ENCODE measurements around the gene DGKZ.
"Not testable (repeated sequence)": the region's sequence is repeated elsewhere in the genome, so short reads cannot be mapped to it uniquely, and the experiment has no call there.

The DGKZ gene

GRCh38 chr11:46377290-46377689, 30.0 kb downstream of the DGKZ start:
- Histone ChIP-seq H3K4me3 (ENCODE audit: extremely low read depth, insufficient read depth, low read length, poor library complexity, severe bottlenecking) (no peak overlapping the region), H3K27ac (ENCODE audit: low read depth, low read length, severe bottlenecking) (no peak overlapping the region), H3K9me3 (ENCODE audit: control insufficient read depth, low read length) (no peaks in the 10 kb centered on the region), H3K4me1 (ENCODE audit: control insufficient read depth, insufficient read depth, low read length, poor library complexity, severe bottlenecking) (no peaks in the 10 kb centered on the region), H3K36me3 (ENCODE audit: control insufficient read depth, insufficient read depth, low read length) (peaks cover 55% of the 10 kb centered on the region)
- WGBS, 2 experiments (ENCODE audit: insufficient coverage in 2 of 2), result 92 to 97% methylated on average over 10 to 11 of the region's 11 CpGs

DNA sequence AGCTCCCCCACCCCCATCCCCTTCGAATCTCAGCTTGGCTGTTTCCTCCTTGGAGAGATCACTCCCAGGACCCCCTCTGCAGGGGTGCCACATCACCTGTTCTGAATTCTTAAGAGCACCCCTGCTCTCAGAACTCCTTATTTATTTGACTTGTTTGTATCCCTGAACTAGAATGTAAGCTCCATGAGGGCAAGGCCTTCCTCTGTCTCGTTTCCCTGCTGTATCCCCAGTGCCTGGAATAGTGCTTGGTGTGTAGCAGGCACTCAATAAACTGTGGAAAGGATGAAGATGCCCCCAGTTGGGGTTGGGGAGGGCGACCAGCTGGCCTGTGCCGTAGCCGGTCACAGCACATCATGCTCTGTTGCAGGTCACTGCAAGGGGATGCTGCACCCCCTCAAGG, 30.6 kb downstream of the DGKZ start:
- no peak overlapping the region for H3K27ac ChIP-seq (ENCODE audit: low read depth, low read length, severe bottlenecking)
- WGBS, 2 experiments (ENCODE audit: insufficient coverage in 2 of 2), result 97 to 100% methylated on average over 2 to 5 of the region's 5 CpGs
- peaks cover 53% of the 10 kb centered on the region for H3K36me3 ChIP-seq (ENCODE audit: control insufficient read depth, insufficient read depth, low read length)
- no peaks in the 10 kb centered on the region for H3K9me3 ChIP-seq (ENCODE audit: control insufficient read depth, low read length)
- peaks cover 1% of the 10 kb centered on the region for H3K4me1 ChIP-seq (ENCODE audit: control insufficient read depth, insufficient read depth, low read length, poor library complexity, severe bottlenecking)
- no peak overlapping the region for H3K4me3 ChIP-seq (ENCODE audit: extremely low read depth, insufficient read depth, low read length, poor library complexity, severe bottlenecking)

DNA sequence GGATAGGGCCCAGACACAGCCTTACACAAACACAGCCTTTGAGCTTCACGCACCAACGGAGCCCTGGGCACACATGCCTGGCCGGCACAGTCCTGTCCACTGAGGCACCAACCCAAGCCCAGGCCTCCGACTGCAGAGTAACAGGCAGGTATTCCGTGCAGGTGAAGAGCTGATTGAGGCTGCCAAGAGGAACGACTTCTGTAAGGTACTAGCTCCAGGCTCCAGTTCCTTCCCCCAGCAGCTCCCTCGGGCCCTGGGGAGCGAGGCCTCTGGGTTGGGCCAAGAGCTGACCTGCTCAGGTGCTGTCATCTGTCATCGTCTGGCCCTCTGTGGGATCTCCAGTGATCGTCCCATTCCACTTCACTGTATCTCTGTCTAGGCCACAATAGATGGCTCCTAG, 31.0 kb downstream of the DGKZ start:
- Histone ChIP-seq H3K4me3 (ENCODE audit: extremely low read depth, insufficient read depth, low read length, poor library complexity, severe bottlenecking) (no peak overlapping the region), H3K27ac (ENCODE audit: low read depth, low read length, severe bottlenecking) (no peak overlapping the region), H3K9me3 (ENCODE audit: control insufficient read depth, low read length) (no peaks in the 10 kb centered on the region), H3K4me1 (ENCODE audit: control insufficient read depth, insufficient read depth, low read length, poor library complexity, severe bottlenecking) (peaks cover 5% of the 10 kb centered on the region), H3K36me3 (ENCODE audit: control insufficient read depth, insufficient read depth, low read length) (peaks cover 54% of the 10 kb centered on the region)
- WGBS, 2 experiments (ENCODE audit: insufficient coverage in 2 of 2), result 96 to 97% methylated on average over 8 to 10 of the region's 10 CpGs

GRCh38 chr11:46378811-46379481, 31.7 kb downstream of the DGKZ start:
- no peaks in the 10 kb centered on the region for H3K9me3 ChIP-seq (ENCODE audit: control insufficient read depth, low read length)
- 86 to 87% methylated on average over 13 to 16 of the region's 20 CpGs for WGBS, 2 experiments (ENCODE audit: insufficient coverage in 2 of 2)
- H3K36me3 ChIP-seq (ENCODE audit: control insufficient read depth, insufficient read depth, low read length), result peaks cover 57% of the 10 kb centered on the region
- no peak overlapping the region for H3K4me3 ChIP-seq (ENCODE audit: extremely low read depth, insufficient read depth, low read length, poor library complexity, severe bottlenecking)
- H3K4me1 ChIP-seq (ENCODE audit: control insufficient read depth, insufficient read depth, low read length, poor library complexity, severe bottlenecking), result peaks cover 5% of the 10 kb centered on the region
- peak overlapping the region; percentile 98 for H3K27ac ChIP-seq (ENCODE audit: low read depth, low read length, severe bottlenecking)

GRCh38 chr11:46379482-46380293, 32.4 kb downstream of the DGKZ start:
- H3K4me1 ChIP-seq (ENCODE audit: control insufficient read depth, insufficient read depth, low read length, poor library complexity, severe bottlenecking); H3K9me3 ChIP-seq (ENCODE audit: control insufficient read depth, low read length): not testable (repeated sequence)
- 13 to 19% methylated on average over 22 to 23 of the region's 36 CpGs for WGBS, 2 experiments (ENCODE audit: insufficient coverage in 2 of 2)
- peaks cover 57% of the 10 kb centered on the region for H3K36me3 ChIP-seq (ENCODE audit: control insufficient read depth, insufficient read depth, low read length)
- peak overlapping the region; percentile 64 for H3K4me3 ChIP-seq (ENCODE audit: extremely low read depth, insufficient read depth, low read length, poor library complexity, severe bottlenecking)
- H3K27ac ChIP-seq (ENCODE audit: low read depth, low read length, severe bottlenecking), result peak overlapping the region; percentile 98

- H3K9me3 ChIP-seq (ENCODE audit: control insufficient read depth, low read length), result no peaks in the 10 kb centered on the region
- 1% methylated on average over 16 to 29 of the region's 45 CpGs for WGBS, 2 experiments (ENCODE audit: insufficient coverage in 2 of 2)
- H3K4me1 ChIP-seq (ENCODE audit: control insufficient read depth, insufficient read depth, low read length, poor library complexity, severe bottlenecking), result peaks cover 5% of the 10 kb centered on the region
- peaks cover 52% of the 10 kb centered on the region for H3K36me3 ChIP-seq (ENCODE audit: control insufficient read depth, insufficient read depth, low read length)
- peak overlapping the region; percentile 98 for H3K27ac ChIP-seq (ENCODE audit: low read depth, low read length, severe bottlenecking)
- peak overlapping the region; percentile 64 for H3K4me3 ChIP-seq (ENCODE audit: extremely low read depth, insufficient read depth, low read length, poor library complexity, severe bottlenecking)
Observed at GRCh38 chr11:46380340-46381047, 33.2 kb downstream of the DGKZ start.

- Histone ChIP-seq H3K36me3 (ENCODE audit: control insufficient read depth, insufficient read depth, low read length) (peaks cover 45% of the 10 kb centered on the region), H3K9me3 (ENCODE audit: control insufficient read depth, low read length) (no peaks in the 10 kb centered on the region), H3K4me3 (ENCODE audit: extremely low read depth, insufficient read depth, low read length, poor library complexity, severe bottlenecking) (peak within 1 kb of the TSS; percentile 80), H3K27ac (ENCODE audit: low read depth, low read length, severe bottlenecking) (peak within 1 kb of the TSS; percentile 98), H3K4me1 (ENCODE audit: control insufficient read depth, insufficient read depth, low read length, poor library complexity, severe bottlenecking) (peaks cover 5% of the 10 kb centered on the region)
- WGBS, 2 experiments (ENCODE audit: insufficient coverage in 2 of 2), result 0% methylated on average over 36 to 40 of the region's 96 CpGs
Observed at GRCh38 chr11:46381048-46381818, 34.0 kb downstream of the DGKZ start, which contains the start of gene MDK. MDK (plus strand) TSS chr11:46381669; CDS start chr11:46382058, 389 bp downstream.

DNA sequence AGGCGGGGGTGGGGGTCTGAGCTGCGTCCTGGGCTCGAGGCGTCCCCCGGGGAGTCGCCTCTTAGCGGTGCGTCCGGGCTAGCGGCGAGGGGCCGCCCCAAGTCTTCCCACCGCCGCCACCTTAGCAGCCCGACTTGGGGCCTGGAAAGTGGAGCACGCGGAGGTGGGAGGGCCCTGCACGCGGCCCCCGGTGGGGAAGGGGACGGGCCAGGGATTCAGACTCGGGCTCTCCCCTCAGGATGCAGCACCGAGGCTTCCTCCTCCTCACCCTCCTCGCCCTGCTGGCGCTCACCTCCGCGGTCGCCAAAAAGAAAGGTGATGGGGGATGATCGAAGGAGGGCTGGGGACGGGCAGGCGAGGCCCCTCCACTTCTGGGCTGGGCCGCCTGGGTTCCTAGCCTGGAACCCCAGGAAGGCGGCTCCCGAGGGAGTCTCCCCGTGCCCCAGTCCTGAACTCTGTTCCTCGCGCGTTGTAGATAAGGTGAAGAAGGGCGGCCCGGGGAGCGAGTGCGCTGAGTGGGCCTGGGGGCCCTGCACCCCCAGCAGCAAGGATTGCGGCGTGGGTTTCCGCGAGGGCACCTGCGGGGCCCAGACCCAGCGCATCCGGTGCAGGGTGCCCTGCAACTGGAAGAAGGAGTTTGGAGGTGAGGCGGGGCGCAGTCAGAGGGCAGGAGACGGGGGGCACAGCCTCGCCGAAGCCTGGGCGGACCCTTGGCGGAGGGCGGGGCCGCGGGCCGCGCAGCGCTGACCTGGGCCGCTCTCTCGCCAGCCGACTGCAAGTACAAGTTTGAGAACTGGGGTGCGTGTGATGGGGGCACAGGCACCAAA, 34.8 kb downstream of the DGKZ start:
- no peaks in the 10 kb centered on the region for H3K9me3 ChIP-seq (ENCODE audit: control insufficient read depth, low read length)
- peak overlapping the region; percentile 80 for H3K4me3 ChIP-seq (ENCODE audit: extremely low read depth, insufficient read depth, low read length, poor library complexity, severe bottlenecking)
- peaks cover 5% of the 10 kb centered on the region for H3K4me1 ChIP-seq (ENCODE audit: control insufficient read depth, insufficient read depth, low read length, poor library complexity, severe bottlenecking)
- WGBS, 2 experiments (ENCODE audit: insufficient coverage in 2 of 2), result 1% methylated on average over 38 to 49 of the region's 66 CpGs
- peaks cover 37% of the 10 kb centered on the region for H3K36me3 ChIP-seq (ENCODE audit: control insufficient read depth, insufficient read depth, low read length)
- peak overlapping the region; percentile 93 for H3K27ac ChIP-seq (ENCODE audit: low read depth, low read length, severe bottlenecking)

DNA sequence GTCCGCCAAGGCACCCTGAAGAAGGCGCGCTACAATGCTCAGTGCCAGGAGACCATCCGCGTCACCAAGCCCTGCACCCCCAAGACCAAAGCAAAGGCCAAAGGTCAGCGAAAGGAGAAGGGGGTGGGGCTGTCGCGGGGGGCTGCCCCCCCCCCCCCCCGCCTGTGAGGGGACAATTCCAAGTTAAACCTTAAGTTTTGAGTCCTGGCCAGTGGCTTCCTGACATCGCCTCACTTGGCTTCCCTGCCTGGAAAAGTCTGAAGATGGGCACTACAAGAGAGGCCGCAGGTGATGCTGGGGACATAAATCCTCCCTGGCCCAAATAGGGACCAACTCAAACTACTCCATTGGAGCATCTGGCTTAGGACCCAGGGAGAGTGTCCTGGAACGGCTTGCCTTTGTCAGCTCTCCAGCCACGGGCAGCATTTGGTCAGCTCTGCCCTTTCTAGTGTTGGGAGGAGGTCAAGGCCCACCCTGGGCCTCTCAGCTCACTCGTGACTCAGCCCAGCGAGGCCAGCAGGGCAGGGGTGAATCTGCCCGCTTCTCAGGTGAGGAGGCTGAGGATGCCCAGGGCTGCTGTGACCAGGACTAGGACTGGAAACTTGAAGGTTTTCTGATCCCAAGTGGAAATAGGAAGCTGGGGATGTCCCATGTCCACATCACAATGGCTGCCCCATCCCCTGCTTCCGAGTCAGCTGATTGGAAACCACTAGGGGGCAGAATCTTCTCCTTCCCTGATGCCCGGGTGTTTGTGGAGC, 35.6 kb downstream of the DGKZ start:
- no peaks in the 10 kb centered on the region for H3K9me3 ChIP-seq (ENCODE audit: control insufficient read depth, low read length)
- peak overlapping the region; percentile 29 for H3K27ac ChIP-seq (ENCODE audit: low read depth, low read length, severe bottlenecking)
- 40 to 45% methylated on average over 8 to 10 of the region's 18 CpGs for WGBS, 2 experiments (ENCODE audit: insufficient coverage in 2 of 2)
- H3K4me3 ChIP-seq (ENCODE audit: extremely low read depth, insufficient read depth, low read length, poor library complexity, severe bottlenecking), result peak overlapping the region; percentile 80
- H3K4me1 ChIP-seq (ENCODE audit: control insufficient read depth, insufficient read depth, low read length, poor library complexity, severe bottlenecking), result peaks cover 10% of the 10 kb centered on the region
- H3K36me3 ChIP-seq (ENCODE audit: control insufficient read depth, insufficient read depth, low read length), result peaks cover 29% of the 10 kb centered on the region
